GM18867 (cell line): ENCODE measurements around the gene GJA5.
"Not testable (repeated sequence)": the region's sequence is repeated elsewhere in the genome, so short reads cannot be mapped to it uniquely, and the experiment has no call there.

Experiments
- ATAC-seq: cut with Tn5 transposase; IDR thresholded peaks from one replicate; pipeline ENCODE4 v1.9.1; 2021; ENCODE audit warnings: mild to moderate bottlenecking, moderate library complexity; ENCODE audit not compliant: unreplicated experiment

The GJA5 gene

DNA sequence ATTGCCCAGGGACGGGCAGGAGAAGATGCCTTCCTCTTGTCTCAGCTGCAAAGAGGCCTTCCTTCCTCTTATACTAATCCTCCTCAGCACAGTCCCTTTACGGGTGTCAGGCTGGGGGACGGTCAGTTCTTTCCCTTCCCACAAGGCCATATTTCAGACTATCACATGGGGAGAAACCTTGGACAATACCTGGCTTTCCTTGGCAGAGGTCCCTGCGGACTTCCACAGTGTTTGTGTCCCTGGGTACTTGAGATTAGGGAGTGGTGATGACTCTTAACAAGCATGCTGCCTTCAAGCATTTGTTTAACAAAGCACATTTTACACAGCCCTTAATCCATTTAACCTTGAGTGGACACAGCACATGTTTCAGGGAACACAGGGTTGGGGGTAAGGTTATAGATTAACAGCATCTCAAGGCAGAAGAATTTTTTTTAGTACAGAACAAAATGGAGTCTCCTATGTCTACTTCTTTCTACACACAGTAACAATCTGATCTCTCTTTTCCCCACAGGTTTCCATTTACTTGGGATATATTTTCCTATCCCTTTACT, 26.0 kb downstream of the GJA5 start:
- ATAC-seq, result not testable (repeated sequence)

DNA sequence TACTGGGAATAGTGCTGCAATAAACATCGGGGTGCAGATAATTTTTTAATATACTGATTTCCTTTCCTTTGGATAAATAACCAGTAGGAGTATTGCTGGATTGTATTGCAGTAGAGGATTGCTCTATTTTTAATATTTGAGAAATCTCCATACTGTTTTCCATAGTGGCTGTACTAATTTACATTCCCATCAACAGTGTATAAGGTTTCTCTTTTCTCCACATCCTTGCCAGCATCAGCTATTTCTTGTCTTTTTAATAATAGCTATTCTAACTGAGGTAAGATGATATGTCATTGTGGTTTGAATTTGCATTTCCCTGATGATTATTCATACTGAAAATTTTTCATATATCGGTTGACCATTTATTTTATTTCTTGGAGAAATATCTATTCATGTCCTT, 31.1 kb downstream of the GJA5 start:
- ATAC-seq, result no peak

DNA sequence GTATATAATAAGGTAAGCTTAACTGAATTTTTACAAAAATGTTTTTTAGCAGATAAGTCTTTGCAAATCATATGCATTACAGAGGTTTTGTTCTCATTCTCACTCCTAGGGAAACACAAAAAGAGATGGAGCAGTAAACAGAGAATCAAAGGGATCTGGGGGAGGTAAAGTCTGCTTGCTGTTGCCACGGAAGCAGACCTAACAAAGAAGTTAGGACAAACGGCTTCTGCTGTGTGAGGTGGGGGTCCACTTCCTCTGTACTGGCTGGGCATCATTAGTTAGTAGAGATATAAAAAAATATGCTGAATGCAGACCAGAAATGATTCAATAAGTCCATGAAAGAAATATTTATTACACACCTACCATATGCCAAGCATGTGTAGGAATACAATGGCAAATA, 34.2 kb downstream of the GJA5 start:
- ATAC-seq, result no peak

DNA sequence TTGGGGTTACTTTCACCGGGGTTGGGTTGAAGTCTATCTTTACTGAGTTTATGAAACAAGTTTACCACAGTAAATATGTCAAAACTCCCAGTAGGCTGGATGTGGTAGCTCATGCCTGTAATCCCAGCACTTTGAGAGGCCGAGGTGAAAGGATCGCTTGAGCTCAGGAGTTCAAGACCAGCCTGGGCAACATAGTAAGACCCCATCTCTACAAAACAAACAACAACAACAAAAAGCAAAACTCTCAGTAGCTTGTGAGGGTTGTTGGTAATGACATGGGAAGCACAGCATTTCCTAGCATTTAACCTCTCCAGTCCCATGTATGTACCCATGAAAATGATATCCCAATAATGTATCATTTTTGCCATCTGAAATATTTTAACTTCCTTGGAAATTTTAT, 34.7 kb downstream of the GJA5 start:
- ATAC-seq, result no peak

DNA sequence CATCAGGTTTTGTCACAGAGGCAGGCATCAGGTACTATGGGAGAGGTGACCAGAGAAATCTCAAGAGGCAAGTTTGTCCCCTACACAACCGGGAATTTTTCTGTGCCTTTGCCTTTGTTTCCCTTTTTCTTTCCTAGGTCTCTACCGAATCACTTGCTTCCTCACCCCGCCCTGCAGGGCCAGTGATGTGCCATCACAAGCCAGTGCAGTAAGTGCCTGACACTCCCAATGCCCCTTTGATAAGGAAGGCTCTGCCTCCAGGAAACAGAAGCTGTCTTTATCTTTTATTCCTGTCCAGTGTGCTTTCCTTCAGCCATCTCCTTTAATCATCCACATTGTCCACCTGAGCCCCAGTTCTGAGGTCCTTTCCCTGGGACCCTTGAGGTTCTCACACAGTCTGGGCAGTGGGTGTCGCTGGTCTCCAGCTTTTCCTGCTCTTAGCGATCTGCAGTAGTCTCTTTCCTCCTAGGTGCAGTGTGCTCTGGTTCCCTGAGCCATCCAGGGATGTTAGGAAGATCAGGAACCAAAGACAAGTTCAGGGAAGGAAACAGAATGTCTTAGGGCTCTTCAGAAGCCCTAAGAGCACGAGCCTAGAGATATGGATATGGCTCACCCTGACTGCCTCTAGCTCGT, 36.6 kb downstream of the GJA5 start:
- no peak for ATAC-seq

DNA sequence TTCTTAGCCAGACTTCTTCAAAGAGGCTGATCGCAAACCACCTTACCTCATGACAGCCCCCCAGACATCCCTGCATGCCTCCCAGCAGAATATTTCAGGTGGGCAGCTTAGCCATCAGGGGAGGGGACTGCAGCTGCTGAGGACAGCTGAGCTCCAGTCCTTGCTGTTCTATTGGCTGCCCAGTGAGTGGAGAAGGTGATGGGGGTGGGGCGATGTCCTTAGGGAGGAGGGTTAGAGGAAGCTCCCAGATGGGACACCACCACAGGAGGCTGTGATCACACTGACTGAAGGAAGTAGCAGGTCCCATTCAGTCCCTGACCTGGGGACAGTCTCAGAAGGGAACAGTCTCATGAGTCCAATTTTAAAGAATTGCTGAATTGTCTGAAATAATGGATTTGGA, 38.3 kb downstream of the GJA5 start:
- no peak for ATAC-seq

DNA sequence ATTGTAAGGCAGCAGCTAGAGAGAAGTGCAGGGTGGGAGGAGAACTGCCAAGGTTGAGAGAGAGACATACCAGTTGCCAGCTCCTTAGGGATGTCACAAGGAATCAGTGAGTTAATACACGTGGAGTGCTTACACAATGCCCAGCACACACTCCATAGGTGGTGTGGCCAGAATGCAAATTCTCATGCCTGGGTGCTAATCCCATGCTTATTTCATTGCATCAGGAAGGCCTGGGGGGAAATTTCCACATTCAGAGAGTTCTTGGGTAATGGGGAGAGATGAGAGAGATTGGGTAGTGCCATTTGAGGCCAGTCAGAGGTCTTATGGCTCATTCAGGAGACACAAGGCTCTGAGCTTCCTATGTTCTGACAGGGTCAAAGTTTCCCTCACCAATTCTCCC, 38.7 kb downstream of the GJA5 start:
- ATAC-seq, result no peak

DNA sequence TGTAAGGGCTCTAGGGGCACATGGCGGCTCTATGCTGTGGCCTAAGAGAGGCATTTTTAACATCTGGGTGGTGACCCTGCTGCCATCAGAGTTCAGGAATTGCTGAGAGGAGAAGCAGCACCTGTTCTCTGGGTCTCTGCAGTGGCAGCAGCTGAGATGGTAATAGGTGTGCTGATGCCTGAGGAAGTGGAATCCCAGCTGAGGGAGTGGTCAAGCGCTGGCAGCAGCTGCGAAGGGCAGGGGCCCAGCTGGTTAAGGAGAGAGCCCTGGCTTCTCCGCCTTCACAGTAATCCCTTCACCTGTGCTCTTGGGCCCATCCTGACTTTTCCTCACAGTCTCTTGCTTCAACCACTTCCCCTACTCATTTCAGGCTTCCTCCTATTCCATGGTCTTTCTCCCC, 39.8 kb downstream of the GJA5 start:
- no peak for ATAC-seq

DNA sequence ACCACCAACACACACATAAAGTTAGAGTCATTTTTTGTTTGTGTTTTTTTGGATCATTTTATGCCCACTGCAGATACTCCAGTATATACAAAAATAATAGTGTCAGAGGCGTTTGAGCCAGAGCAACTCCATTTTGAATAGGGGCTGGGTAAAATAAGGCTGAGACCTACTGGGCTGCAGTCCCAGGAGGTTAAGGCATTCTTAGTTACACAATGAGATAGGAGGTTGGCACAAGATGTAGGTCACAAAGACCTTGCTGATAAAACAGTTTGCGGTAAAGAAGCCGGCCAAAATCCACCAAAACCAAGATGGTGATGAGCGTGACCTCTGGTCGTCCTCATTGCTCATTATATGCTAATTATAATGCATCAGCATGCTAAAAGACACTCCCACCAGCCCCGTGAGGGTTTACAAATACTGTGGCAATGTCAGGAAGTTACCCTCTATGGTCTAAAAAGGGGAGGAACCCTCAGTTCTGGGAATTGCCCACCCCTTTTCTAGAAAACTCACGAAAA, 40.6 kb downstream of the GJA5 start:
- no peak for ATAC-seq

DNA sequence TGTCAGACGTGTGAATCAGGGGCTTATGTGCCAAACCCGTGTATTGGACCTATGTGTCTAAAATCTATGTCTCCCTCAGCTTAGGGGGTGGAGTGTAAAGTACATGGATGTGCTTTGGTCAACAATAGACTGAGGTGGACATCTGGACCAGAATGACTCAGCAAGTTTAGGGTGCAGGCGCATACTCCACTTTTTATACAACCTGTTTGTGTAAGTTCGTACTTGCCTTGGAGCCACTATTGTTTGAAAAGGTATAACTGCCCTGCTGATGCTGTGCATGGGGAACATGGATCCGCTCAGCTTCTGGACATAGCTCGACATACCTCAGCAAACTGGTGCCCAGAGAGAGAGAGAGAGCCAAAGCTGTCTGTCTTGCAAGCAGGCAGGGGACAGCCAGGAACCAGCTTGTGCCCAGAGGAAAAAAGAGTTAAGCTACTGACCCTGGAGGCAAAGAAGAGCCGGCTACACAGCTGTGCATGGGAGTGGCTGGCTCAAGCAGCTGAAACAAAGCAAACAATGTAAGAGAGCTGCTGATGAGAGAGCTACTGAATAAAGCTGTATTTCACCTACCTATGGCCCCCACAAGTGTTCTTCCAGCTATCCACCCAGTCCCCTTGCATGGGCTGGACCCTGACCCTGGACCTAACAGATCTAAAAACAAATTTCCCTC, 41.2 kb downstream of the GJA5 start:
- no peak for ATAC-seq

DNA sequence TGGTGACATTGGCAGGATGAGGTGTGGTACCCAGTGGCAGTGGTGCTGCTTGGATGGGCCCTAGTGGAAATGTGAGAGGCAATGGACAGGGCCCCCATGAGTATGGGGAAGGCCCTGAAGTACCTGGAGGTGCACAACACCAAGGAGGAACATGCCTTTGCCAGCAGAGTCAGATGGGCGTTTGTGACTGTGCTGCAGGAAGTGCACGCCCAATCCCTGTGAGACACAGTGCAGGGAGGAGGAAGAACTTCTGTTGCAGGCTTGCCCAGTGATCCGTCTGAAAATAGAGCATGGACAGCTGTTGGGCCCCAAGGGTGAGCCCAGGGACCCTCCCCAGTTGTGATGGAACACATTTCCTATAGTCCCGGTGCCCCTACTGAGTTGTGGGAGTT, 42.7 kb downstream of the GJA5 start:
- no peak for ATAC-seq

DNA sequence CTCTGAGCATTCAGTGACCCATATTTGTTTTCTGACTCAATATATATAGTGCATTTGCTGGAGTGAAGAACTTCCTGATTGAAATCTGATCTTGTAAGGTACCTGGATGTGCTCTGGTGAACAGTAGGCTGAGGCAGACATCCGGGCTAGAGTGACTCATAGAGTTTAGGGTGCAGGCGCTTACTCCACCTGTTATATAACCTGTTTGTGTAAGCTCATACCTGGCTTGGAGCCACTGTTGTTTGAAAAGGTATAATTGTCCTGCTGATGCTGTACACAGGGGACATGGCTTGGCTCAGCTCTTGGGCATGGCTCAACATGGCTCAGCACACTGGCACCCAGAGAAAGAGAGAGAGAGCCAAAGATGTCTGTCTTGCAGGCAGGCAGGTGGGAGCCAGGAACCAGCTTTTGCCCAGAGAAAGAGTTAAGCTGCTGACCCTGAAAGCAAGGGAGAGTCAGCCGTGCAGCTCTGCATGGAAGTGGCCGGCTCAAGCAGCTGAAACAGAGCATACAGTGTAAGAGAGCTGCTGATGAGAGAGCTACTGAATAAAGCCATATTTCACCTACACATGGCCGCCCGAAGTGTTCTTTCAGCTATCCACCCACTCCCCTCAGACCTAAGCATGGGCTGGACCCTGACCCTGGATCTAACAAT, 43.2 kb downstream of the GJA5 start:
- no peak for ATAC-seq

DNA sequence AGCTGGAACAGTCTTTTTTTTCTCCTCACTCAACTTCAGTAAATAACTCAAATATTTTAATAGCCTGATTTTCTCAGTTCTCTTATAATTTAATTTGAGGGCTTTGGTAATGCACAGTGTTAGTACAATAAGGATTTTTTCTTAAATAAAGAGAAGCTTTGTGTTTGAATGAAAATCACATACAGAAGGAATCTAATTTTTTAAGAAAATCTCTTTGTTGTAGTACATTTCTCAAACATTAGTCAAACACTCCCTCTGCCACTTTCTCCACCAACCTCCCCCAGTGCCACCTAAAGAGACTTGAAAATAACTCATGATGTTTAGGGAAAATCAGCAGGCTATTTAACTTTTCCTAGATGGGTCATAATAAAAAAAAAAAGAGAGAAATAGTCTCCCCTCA, 47.8 kb downstream of the GJA5 start:
- no peak for ATAC-seq
